Tibial nerve (tissue), 4 donors: Measurements from ENCODE around the gene RNF44.

Experiments used
- EP300 ChIP-seq, 2 donors: sonication (generic); formaldehyde crosslinking; IDR thresholded peaks; one replicate each; pipeline ENCODE4 v1.6.1; 2017; ENCODE audit warnings: antibody characterized with exemption in 2 of 2, mild to moderate bottlenecking in 1 of 2
- POLR2A ChIP-seq, 2 donors: fragments of 450-650 bp; IDR thresholded peaks; one replicate each; pipeline ENCODE4 v1.6.1; 2017; ENCODE audit warnings: antibody characterized with exemption in 2 of 2, mild to moderate bottlenecking in 2 of 2, moderate library complexity in 2 of 2
- TF ChIP-seq, protein P1 (sequence below), 5 experiments: fragments of 200-600 bp in 3 of 5; fragments of 450-650 bp in 2 of 5; sonication (generic) in 3 of 5; IDR thresholded peaks; one replicate each; pipeline ENCODE4 v1.5.1; 2016 to 2019; ENCODE audit warnings: antibody characterized with exemption in 5 of 5, mild to moderate bottlenecking in 3 of 5, moderate library complexity in 2 of 5

DNA sequence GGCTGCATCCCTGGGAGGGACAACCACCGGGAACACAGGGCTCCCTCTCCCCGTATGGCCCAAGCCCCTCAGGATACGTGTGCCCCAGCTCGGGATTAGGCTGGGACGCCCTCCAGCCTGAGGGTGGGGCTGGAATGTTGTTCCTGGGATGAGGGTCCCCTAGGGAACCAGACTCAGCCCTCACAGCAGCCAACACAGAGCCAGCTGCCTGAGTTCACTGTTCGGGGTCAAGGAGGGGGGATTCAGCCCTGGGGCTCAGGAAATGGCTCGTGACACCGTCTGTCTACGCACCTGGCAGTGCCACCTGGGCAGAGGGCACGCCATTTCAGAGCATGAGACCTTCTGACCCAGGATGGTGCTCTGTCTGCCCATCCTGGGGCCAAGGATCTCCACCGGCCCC, 8.9 kb downstream of the RNF44 start:
- TF ChIP-seq, protein P1, sequence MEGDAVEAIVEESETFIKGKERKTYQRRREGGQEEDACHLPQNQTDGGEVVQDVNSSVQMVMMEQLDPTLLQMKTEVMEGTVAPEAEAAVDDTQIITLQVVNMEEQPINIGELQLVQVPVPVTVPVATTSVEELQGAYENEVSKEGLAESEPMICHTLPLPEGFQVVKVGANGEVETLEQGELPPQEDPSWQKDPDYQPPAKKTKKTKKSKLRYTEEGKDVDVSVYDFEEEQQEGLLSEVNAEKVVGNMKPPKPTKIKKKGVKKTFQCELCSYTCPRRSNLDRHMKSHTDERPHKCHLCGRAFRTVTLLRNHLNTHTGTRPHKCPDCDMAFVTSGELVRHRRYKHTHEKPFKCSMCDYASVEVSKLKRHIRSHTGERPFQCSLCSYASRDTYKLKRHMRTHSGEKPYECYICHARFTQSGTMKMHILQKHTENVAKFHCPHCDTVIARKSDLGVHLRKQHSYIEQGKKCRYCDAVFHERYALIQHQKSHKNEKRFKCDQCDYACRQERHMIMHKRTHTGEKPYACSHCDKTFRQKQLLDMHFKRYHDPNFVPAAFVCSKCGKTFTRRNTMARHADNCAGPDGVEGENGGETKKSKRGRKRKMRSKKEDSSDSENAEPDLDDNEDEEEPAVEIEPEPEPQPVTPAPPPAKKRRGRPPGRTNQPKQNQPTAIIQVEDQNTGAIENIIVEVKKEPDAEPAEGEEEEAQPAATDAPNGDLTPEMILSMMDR (IDR thresholded peaks at IDR 0.05) = no peak
- no peak for TF ChIP-seq EP300 (IDR thresholded peaks at IDR 0.05)
- no peak for TF ChIP-seq POLR2A (IDR thresholded peaks at IDR 0.05)
